ENCODE data around the gene MYBPC2.

- TF ChIP-seq CTCF (IDR thresholded peaks at IDR 0.05) (no peak), POLR2A (IDR thresholded peaks at IDR 0.05) (no peak)
Measured at GRCh38 chr19:50513746-50514345, 81.2 kb downstream of the MYBPC2 start, which contains the start of gene ASPDH.

Measured in tibial nerve (tissue), 3 donors.